ENCODE measurements around the gene TGFB2.

The TGFB2 gene

GRCh38 chr1:218462587-218462986 lies 117.5 kb downstream of the TGFB2 start:
- no peaks in the 10 kb centered on the region for H4K20me1 ChIP-seq (ENCODE audit: insufficient read depth, low read length)
- H2AFZ ChIP-seq (ENCODE audit: low read depth, low read length): no peak overlapping the region
- no peaks in the 10 kb centered on the region for H3K9me3 ChIP-seq (ENCODE audit: insufficient read depth, low read length)
- no peak overlapping the region for H3K9ac ChIP-seq (ENCODE audit: low read length)
- no peak overlapping the region for H3K27ac ChIP-seq (ENCODE audit: low read length)
- TF ChIP-seq CTCF (IDR thresholded peaks at IDR 0.05; ENCODE audit: low read depth, low read length) (no peak), EZH2phosphoT487 (IDR thresholded peaks at IDR 0.05; ENCODE audit: low read depth) (no peak)
- no peak overlapping the region for H3K4me3 ChIP-seq (ENCODE audit: low read length)
- H3K4me1 ChIP-seq (ENCODE audit: low read length): peaks cover 42% of the 10 kb centered on the region
- no peak overlapping the region for H3K4me2 ChIP-seq (ENCODE audit: low read length)
- H3K27me3 ChIP-seq (ENCODE audit: low read depth, low read length): peaks cover 21% of the 10 kb centered on the region
- no peaks in the 10 kb centered on the region for H3K79me2 ChIP-seq (ENCODE audit: low read length)
- no peaks in the 10 kb centered on the region for H3K36me3 ChIP-seq (replicated peaks; ENCODE audit: low read depth, low read length)

GRCh38 chr1:218463194-218464156 lies 118.3 kb downstream of the TGFB2 start:
- no peak overlapping the region for H2AFZ ChIP-seq (ENCODE audit: low read depth, low read length)
- no peaks in the 10 kb centered on the region for H3K36me3 ChIP-seq (replicated peaks; ENCODE audit: low read depth, low read length)
- TF ChIP-seq CTCF (IDR thresholded peaks at IDR 0.05; ENCODE audit: low read depth, low read length) (no peak), EZH2phosphoT487 (IDR thresholded peaks at IDR 0.05; ENCODE audit: low read depth) (no peak)
- H4K20me1 ChIP-seq (ENCODE audit: insufficient read depth, low read length): no peaks in the 10 kb centered on the region
- H3K27ac ChIP-seq (ENCODE audit: low read length): no peak overlapping the region
- no peaks in the 10 kb centered on the region for H3K79me2 ChIP-seq (ENCODE audit: low read length)
- peak overlapping the region; percentile 44 for H3K4me3 ChIP-seq (ENCODE audit: low read length)
- H3K27me3 ChIP-seq (ENCODE audit: low read depth, low read length): peaks cover 21% of the 10 kb centered on the region
- no peak overlapping the region for H3K9ac ChIP-seq (ENCODE audit: low read length)
- peaks cover 47% of the 10 kb centered on the region for H3K4me1 ChIP-seq (ENCODE audit: low read length)
- H3K4me2 ChIP-seq (ENCODE audit: low read length): peak overlapping the region; percentile 66
- H3K9me3 ChIP-seq (ENCODE audit: insufficient read depth, low read length): no peaks in the 10 kb centered on the region

GRCh38 chr1:218464871-218465270 lies 119.7 kb downstream of the TGFB2 start:
- Histone ChIP-seq H4K20me1 (ENCODE audit: insufficient read depth, low read length) (no peaks in the 10 kb centered on the region), H3K79me2 (ENCODE audit: low read length) (no peaks in the 10 kb centered on the region), H3K27me3 (ENCODE audit: low read depth, low read length) (peaks cover 26% of the 10 kb centered on the region), H3K4me2 (ENCODE audit: low read length) (no peak overlapping the region), H3K9me3 (ENCODE audit: insufficient read depth, low read length) (no peaks in the 10 kb centered on the region), H2AFZ (ENCODE audit: low read depth, low read length) (no peak overlapping the region), H3K36me3 (replicated peaks; ENCODE audit: low read depth, low read length) (no peaks in the 10 kb centered on the region), H3K27ac (ENCODE audit: low read length) (no peak overlapping the region), H3K4me1 (ENCODE audit: low read length) (peaks cover 37% of the 10 kb centered on the region), H3K9ac (ENCODE audit: low read length) (no peak overlapping the region), H3K4me3 (ENCODE audit: low read length) (no peak overlapping the region)
- TF ChIP-seq EZH2phosphoT487 (IDR thresholded peaks at IDR 0.05; ENCODE audit: low read depth): no peak

GRCh38 chr1:218466341-218467010 lies 121.3 kb downstream of the TGFB2 start:
- Histone ChIP-seq H3K36me3 (replicated peaks; ENCODE audit: low read depth, low read length) (no peaks in the 10 kb centered on the region), H3K4me2 (ENCODE audit: low read length) (no peak overlapping the region), H3K4me3 (ENCODE audit: low read length) (no peak overlapping the region), H3K79me2 (ENCODE audit: low read length) (no peaks in the 10 kb centered on the region), H3K27me3 (ENCODE audit: low read depth, low read length) (peaks cover 29% of the 10 kb centered on the region), H4K20me1 (ENCODE audit: insufficient read depth, low read length) (no peaks in the 10 kb centered on the region), H3K9me3 (ENCODE audit: insufficient read depth, low read length) (no peaks in the 10 kb centered on the region), H3K9ac (ENCODE audit: low read length) (no peak overlapping the region), H2AFZ (ENCODE audit: low read depth, low read length) (no peak overlapping the region), H3K27ac (ENCODE audit: low read length) (no peak overlapping the region), H3K4me1 (ENCODE audit: low read length) (peaks cover 24% of the 10 kb centered on the region)
- TF ChIP-seq CTCF (IDR thresholded peaks at IDR 0.05; ENCODE audit: low read depth, low read length) (no peak), EZH2phosphoT487 (IDR thresholded peaks at IDR 0.05; ENCODE audit: low read depth) (no peak)
